MM.1S (cell line): Measurements from ENCODE around the gene ZNF548.

Experiments
- DNase-seq: peaks from one replicate; pipeline ENCODE4 v3.0.0-alpha.2; 2015
- H2AFZ ChIP-seq: fragments of 300-600 bp; sonication (generic); 2 replicates; pipeline ENCODE4 v1.6.0; 2016; ENCODE audit warnings: antibody characterized with exemption, low read length
- H3F3A ChIP-seq: fragments of 300-600 bp; sonication (generic); 2 replicates; pipeline ENCODE4 v1.6.1; 2016; ENCODE audit warnings: mild to moderate bottlenecking, antibody characterized with exemption, low read length, moderate library complexity, mixed read lengths; ENCODE audit not compliant: insufficient read depth
- H3K27ac ChIP-seq: fragments of 300-600 bp; sonication (generic); 2 replicates; pipeline ENCODE4 v1.5.1; 2016; ENCODE audit warnings: mild to moderate bottlenecking, low read length
- H3K27me3 ChIP-seq: fragments of 300-600 bp; sonication (generic); replicated peaks from 2 replicates; pipeline ENCODE4 v1.6.0; 2016; ENCODE audit warnings: low read length; ENCODE audit not compliant: insufficient read depth
- H3K36me3 ChIP-seq: fragments of 300-600 bp; sonication (generic); replicated peaks from 2 replicates; pipeline ENCODE4 v1.6.1; 2016; ENCODE audit warnings: mild to moderate bottlenecking, low read length, mixed read lengths; ENCODE audit not compliant: insufficient read depth
- H3K4me1 ChIP-seq: fragments of 300-600 bp; sonication (generic); 2 replicates; pipeline ENCODE4 v1.6.1; 2016; ENCODE audit warnings: low read length, mixed read lengths
- H3K4me2 ChIP-seq: fragments of 300-600 bp; sonication (generic); 2 replicates; pipeline ENCODE4 v1.6.0; 2016; ENCODE audit warnings: low read depth, low read length
- H3K4me3 ChIP-seq: fragments of 300-600 bp; sonication (generic); 2 replicates; pipeline ENCODE4 v1.5.1; 2016; ENCODE audit warnings: low read length, mixed read lengths
- H3K79me2 ChIP-seq: fragments of 300-600 bp; sonication (generic); 2 replicates; pipeline ENCODE4 v1.6.1; 2016; ENCODE audit warnings: mixed run types, low read length, mixed read lengths
- H3K9ac ChIP-seq: fragments of 300-600 bp; sonication (generic); 2 replicates; pipeline ENCODE4 v1.6.1; 2016; ENCODE audit warnings: low read length, mixed read lengths
- H3K9me2 ChIP-seq: fragments of 300-600 bp; sonication (generic); replicated peaks from 2 replicates; pipeline ENCODE4 v1.6.1; 2016; ENCODE audit warnings: mild to moderate bottlenecking, low read length, mixed read lengths; ENCODE audit not compliant: insufficient read depth
- H3K9me3 ChIP-seq: fragments of 300-600 bp; sonication (generic); replicated peaks from 2 replicates; pipeline ENCODE4 v1.6.1; 2016; ENCODE audit warnings: mild to moderate bottlenecking, low read length, mixed read lengths; ENCODE audit not compliant: insufficient read depth
- H4K20me1 ChIP-seq: fragments of 300-600 bp; sonication (generic); 2 replicates; pipeline ENCODE4 v1.6.1; 2016; ENCODE audit warnings: mild to moderate bottlenecking, low read length, moderate library complexity, mixed read lengths; ENCODE audit not compliant: insufficient read depth
- EZH2 ChIP-seq: fragments of 300-600 bp; sonication (generic); optimal IDR thresholded peaks from 2 replicates; pipeline ENCODE3; 2017; ENCODE audit warnings: low read depth, mild to moderate bottlenecking, antibody characterized with exemption, low read length, mixed read lengths
- EZH2phosphoT487 ChIP-seq: fragments of 300-600 bp; sonication (generic); IDR thresholded peaks from 2 replicates; pipeline ENCODE4 v1.6.1; 2018; ENCODE audit warnings: antibody characterized with exemption, low read length
- TF ChIP-seq, protein P1 (sequence below): fragments of 300-600 bp; sonication (generic); IDR thresholded peaks from 2 replicates; pipeline ENCODE4 v1.5.1; 2016; ENCODE audit warnings: antibody characterized with exemption, low read length, mixed read lengths

Gene ZNF548

GRCh38 chr19:57350877-57351805, 38.5 kb upstream of the ZNF548 start, which contains the start of gene ZNF304:
TSS of gene ZNF304 (plus strand) at chr19:57351271. CDS start at chr19:57351665, 394 bp downstream.
- peak; percentile 95 for DNase-seq
- peaks cover 5% of the 10 kb centered on the region for H3K4me1 ChIP-seq
- no peaks in the 10 kb centered on the region for H3K9me2 ChIP-seq
- H3K27ac ChIP-seq: peak within 1 kb of the TSS; percentile 32; the same call in 1 of the 2 replicates
- peak within 1 kb of the TSS; percentile 76 for H2AFZ ChIP-seq
- peaks cover 25% of the 10 kb centered on the region for H3K79me2 ChIP-seq
- H3K27me3 ChIP-seq: no peaks in the 10 kb centered on the region
- no peaks in the 10 kb centered on the region for H3F3A ChIP-seq
- H3K9ac ChIP-seq: peak within 1 kb of the TSS; percentile 78
- H4K20me1 ChIP-seq: no peaks in the 10 kb centered on the region
- H3K9me3 ChIP-seq: no peaks in the 10 kb centered on the region
- TF ChIP-seq, protein P1, sequence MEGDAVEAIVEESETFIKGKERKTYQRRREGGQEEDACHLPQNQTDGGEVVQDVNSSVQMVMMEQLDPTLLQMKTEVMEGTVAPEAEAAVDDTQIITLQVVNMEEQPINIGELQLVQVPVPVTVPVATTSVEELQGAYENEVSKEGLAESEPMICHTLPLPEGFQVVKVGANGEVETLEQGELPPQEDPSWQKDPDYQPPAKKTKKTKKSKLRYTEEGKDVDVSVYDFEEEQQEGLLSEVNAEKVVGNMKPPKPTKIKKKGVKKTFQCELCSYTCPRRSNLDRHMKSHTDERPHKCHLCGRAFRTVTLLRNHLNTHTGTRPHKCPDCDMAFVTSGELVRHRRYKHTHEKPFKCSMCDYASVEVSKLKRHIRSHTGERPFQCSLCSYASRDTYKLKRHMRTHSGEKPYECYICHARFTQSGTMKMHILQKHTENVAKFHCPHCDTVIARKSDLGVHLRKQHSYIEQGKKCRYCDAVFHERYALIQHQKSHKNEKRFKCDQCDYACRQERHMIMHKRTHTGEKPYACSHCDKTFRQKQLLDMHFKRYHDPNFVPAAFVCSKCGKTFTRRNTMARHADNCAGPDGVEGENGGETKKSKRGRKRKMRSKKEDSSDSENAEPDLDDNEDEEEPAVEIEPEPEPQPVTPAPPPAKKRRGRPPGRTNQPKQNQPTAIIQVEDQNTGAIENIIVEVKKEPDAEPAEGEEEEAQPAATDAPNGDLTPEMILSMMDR: no peak
- no peak for TF ChIP-seq EZH2
- TF ChIP-seq EZH2phosphoT487: no peak
- peaks cover 9% of the 10 kb centered on the region for H3K36me3 ChIP-seq
- peak within 1 kb of the TSS; percentile 91 for H3K4me3 ChIP-seq
- peak within 1 kb of the TSS; percentile 90 for H3K4me2 ChIP-seq

DNA sequence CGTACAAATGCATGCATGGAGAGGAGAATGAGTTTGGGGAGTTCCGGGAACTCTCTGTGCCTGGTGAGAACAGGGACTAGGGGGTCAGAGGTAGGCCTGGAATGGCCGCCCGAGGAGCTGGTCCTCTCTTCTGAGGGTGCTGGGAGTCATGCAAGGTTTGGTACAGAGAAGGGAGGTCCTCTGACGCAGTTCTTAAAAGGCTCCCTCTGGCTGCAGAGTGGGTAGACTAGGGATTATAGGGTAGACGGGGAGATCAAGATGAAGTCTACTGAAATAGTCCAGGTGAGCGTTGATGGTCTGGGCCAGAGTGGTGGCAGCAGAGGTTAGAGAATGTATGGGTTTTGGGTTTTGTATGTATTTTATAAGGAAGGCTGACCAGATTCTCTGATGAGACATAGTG, 37.8 kb upstream of the ZNF548 start:
- H4K20me1 ChIP-seq: no peaks in the 10 kb centered on the region
- peaks cover 5% of the 10 kb centered on the region for H3K4me1 ChIP-seq
- peak overlapping the region; percentile 91 for H3K4me3 ChIP-seq
- no peaks in the 10 kb centered on the region for H3F3A ChIP-seq
- H3K36me3 ChIP-seq: peaks cover 16% of the 10 kb centered on the region
- peak overlapping the region; percentile 90 for H3K4me2 ChIP-seq
- no peak for DNase-seq
- TF ChIP-seq, protein P1: no peak
- TF ChIP-seq EZH2phosphoT487: no peak
- no peak for TF ChIP-seq EZH2
- H3K79me2 ChIP-seq: peaks cover 25% of the 10 kb centered on the region
- H3K27me3 ChIP-seq: no peaks in the 10 kb centered on the region
- H3K9me2 ChIP-seq: no peaks in the 10 kb centered on the region
- H3K27ac ChIP-seq: no peak overlapping the region
- H3K9ac ChIP-seq: peak overlapping the region; percentile 78; the same call in 1 of the 2 replicates
- H3K9me3 ChIP-seq: no peaks in the 10 kb centered on the region
- H2AFZ ChIP-seq: peak overlapping the region; percentile 76

- TF ChIP-seq, protein P1: no peak
- TF ChIP-seq EZH2 (no peak), EZH2phosphoT487 (no peak)
- Histone ChIP-seq H3K9ac (no peak overlapping the region), H3K4me2 (no peak overlapping the region), H4K20me1 (no peaks in the 10 kb centered on the region), H3F3A (no peaks in the 10 kb centered on the region), H3K27me3 (no peaks in the 10 kb centered on the region), H3K79me2 (peaks cover 25% of the 10 kb centered on the region), H3K36me3 (peaks cover 25% of the 10 kb centered on the region), H3K4me3 (no peak overlapping the region), H3K27ac (no peak overlapping the region), H3K9me2 (no peaks in the 10 kb centered on the region), H2AFZ (no peak overlapping the region), H3K4me1 (no peaks in the 10 kb centered on the region), H3K9me3 (no peaks in the 10 kb centered on the region)
- no peak for DNase-seq
Observed at GRCh38 chr19:57355916-57356315, 33.7 kb upstream of the ZNF548 start.
